Measurements from ENCODE around the gene SPEF2. TPM values are rescaled to one million over a fixed set of nuclear protein-coding genes. Genes with fewer than 3 reads are reported as not detected.

The SPEF2 gene
- total and polyA plus RNA-seq, 2 donors: 5.5 to 8.6 TPM

DNA sequence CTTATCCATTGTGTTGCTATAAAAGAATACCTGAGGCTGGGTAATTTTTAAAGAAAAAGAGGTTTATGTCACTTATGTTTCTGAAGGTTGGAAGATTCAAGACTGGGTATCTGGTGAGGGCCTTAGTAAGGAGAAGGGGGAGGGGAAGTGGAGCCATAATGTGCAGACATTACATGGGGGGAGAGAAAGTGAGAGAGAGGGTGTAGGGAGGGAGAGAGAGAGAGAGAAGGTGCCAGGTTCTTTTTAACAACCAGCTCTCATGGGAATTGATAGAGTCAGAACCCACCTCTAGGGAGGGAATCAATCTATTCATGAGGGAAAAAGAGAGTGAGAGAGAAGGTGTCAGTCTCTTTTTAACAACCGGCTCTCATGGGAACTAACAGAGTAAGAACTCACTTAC, 29.5 kb downstream of the SPEF2 start:
- H3K4me1 ChIP-seq (ENCODE audit: control insufficient read depth in 2 of 2, insufficient read depth in 2 of 2, low read length in 2 of 2): peaks cover 0 to 4% of the 10 kb centered on the region in 2 donors
- WGBS: 97% methylated on average over 1 of the region's 1 CpG
- no peak for DNase-seq (ENCODE audit: low read depth in 6 of 9, low spot score in 9 of 9)
- H3K9me3 ChIP-seq (ENCODE audit: control insufficient read depth in 2 of 2, insufficient read depth in 1 of 2, low read length in 1 of 2): no peaks in the 10 kb centered on the region
- H3K4me3 ChIP-seq (ENCODE audit: low read length in 2 of 2): no peak overlapping the region
- no peak overlapping the region for H3K27ac ChIP-seq (ENCODE audit: low read depth in 1 of 2, low read length in 1 of 2)
- no peaks in the 10 kb centered on the region for H3K36me3 ChIP-seq (ENCODE audit: control insufficient read depth in 2 of 2, insufficient read depth in 2 of 2, low read length in 1 of 2)
- no peaks in the 10 kb centered on the region for H3K27me3 ChIP-seq (ENCODE audit: control insufficient read depth in 2 of 2, insufficient read depth in 1 of 2, low read length in 1 of 2)

DNA sequence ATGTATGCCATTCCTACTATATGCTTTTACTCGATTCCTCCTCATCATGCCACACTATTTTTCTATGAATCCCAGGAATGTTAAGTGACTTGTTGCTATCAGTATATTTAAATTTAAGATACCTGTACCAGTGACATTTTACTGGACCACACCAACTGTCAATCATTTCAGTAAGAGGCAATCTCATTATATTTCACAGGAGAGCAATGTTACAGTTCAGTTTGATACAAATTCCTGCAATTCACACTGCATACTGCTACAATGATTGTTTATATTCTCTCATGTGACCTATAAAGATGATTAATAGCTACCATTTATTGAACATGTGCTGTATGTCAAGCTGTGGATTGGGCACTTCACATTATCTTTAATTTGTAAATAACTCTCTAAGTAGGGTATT, 30.0 kb downstream of the SPEF2 start:
- no peaks in the 10 kb centered on the region for H3K27me3 ChIP-seq (ENCODE audit: control insufficient read depth in 2 of 2, insufficient read depth in 1 of 2, low read length in 1 of 2)
- no peaks in the 10 kb centered on the region for H3K9me3 ChIP-seq (ENCODE audit: control insufficient read depth in 2 of 2, insufficient read depth in 1 of 2, low read length in 1 of 2)
- H3K4me1 ChIP-seq (ENCODE audit: control insufficient read depth in 2 of 2, insufficient read depth in 2 of 2, low read length in 2 of 2): peaks cover 0 to 4% of the 10 kb centered on the region in 2 donors
- no peaks in the 10 kb centered on the region for H3K36me3 ChIP-seq (ENCODE audit: control insufficient read depth in 2 of 2, insufficient read depth in 2 of 2, low read length in 1 of 2)
- H3K4me3 ChIP-seq (ENCODE audit: low read length in 2 of 2): no peak overlapping the region
- no peak for DNase-seq (ENCODE audit: low read depth in 6 of 9, low spot score in 9 of 9)
- H3K27ac ChIP-seq (ENCODE audit: low read depth in 1 of 2, low read length in 1 of 2): no peak overlapping the region
- 98% methylated on average over 1 of the region's 1 CpG for WGBS

DNA sequence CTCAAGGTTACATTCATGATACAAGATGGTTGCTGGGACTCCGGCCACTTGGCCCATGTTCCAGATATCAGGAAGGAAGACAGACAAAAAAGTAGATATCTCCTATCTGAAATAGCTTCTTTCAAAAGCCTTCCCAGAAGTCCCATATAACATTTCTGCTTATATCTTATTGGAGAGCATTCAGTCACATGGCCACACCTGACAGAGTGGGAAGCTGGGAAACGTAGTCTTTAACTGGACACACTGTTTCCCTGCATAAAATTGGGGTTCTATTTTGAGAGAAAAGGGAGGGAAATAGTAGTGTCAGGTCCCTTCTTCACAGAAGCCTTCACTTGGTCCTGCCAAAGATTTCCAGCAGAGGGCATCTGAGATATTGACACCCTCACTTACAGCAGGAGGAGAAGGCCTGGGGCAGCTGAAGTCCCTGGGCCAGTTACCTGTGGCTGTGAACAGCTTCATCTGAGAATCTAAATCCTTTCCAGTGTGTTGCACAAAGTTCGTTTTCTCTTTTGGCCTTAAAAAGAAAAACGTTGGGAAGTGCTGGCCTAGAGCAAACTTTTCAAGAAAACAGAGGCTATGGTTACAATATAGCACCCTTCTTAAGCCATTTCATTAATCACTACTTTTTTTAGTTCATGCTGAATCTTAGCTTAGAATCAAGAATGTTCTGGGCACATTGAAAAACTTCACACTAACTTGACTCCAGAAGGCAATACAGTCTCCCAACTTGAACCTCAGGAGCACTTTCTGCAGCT, 33.5 kb downstream of the SPEF2 start:
- H3K27me3 ChIP-seq (ENCODE audit: control insufficient read depth in 2 of 2, insufficient read depth in 1 of 2, low read length in 1 of 2): no peaks in the 10 kb centered on the region
- 54% methylated on average over 4 of the region's 4 CpGs for WGBS
- peaks cover 0 to 4% of the 10 kb centered on the region in 2 donors for H3K4me1 ChIP-seq (ENCODE audit: control insufficient read depth in 2 of 2, insufficient read depth in 2 of 2, low read length in 2 of 2)
- no peaks in the 10 kb centered on the region for H3K9me3 ChIP-seq (ENCODE audit: control insufficient read depth in 2 of 2, insufficient read depth in 1 of 2, low read length in 1 of 2)
- DNase-seq (ENCODE audit: low read depth in 6 of 9, low spot score in 9 of 9): peak in 8 of 9 donors; percentile 24 to 84 (median 51)
- H3K4me3 ChIP-seq (ENCODE audit: low read length in 2 of 2): no peak overlapping the region
- no peak overlapping the region for H3K27ac ChIP-seq (ENCODE audit: low read depth in 1 of 2, low read length in 1 of 2)
- no peaks in the 10 kb centered on the region for H3K36me3 ChIP-seq (ENCODE audit: control insufficient read depth in 2 of 2, insufficient read depth in 2 of 2, low read length in 1 of 2)

DNA sequence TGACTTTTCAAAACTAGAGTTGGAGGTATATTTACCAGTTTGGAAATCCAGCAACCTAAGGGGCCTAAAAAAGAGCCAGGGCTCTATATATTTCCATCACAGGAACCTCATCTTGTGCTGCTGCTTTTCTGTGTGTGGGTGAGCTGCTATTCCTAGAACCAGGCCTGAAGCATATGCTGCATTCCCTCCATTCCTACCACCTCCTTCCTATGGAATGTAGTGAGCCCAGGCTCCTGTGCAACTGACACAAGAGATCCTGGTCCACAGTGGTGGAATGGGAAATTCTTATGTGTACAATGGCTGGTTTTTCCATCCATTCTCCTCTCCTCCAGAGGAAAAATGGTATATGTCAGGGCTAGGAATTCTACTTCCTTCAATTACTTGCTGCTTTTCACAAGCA, 39.1 kb downstream of the SPEF2 start:
- H3K9me3 ChIP-seq (ENCODE audit: control insufficient read depth in 2 of 2, insufficient read depth in 1 of 2, low read length in 1 of 2): no peaks in the 10 kb centered on the region
- no peaks in the 10 kb centered on the region for H3K4me1 ChIP-seq (ENCODE audit: control insufficient read depth in 2 of 2, insufficient read depth in 2 of 2, low read length in 2 of 2)
- H3K4me3 ChIP-seq (ENCODE audit: low read length in 2 of 2): no peak overlapping the region
- no peak for DNase-seq (ENCODE audit: low read depth in 6 of 9, low spot score in 9 of 9)
- H3K36me3 ChIP-seq (ENCODE audit: control insufficient read depth in 2 of 2, insufficient read depth in 2 of 2, low read length in 1 of 2): no peaks in the 10 kb centered on the region
- H3K27ac ChIP-seq (ENCODE audit: low read depth in 1 of 2, low read length in 1 of 2): no peak overlapping the region
- no peaks in the 10 kb centered on the region for H3K27me3 ChIP-seq (ENCODE audit: control insufficient read depth in 2 of 2, insufficient read depth in 1 of 2, low read length in 1 of 2)

DNA sequence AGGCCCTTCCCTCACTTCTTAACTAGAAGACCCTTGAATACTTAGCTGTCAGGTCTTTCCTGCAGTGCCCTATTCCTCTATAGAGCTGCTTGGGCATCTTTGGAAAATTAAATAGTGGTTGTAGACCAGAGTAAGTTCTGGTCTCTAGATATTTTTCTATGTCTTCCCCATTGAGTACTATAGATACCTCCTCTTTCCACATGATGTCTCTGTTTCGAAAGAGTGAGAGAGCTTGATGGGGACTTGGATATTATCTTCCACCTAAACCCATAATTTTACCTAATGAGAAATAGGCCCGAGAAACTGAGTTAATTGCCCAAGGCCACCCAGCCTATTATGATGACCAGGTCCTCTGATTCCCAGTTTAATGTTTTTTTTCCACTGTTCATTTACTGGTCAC, 40.2 kb downstream of the SPEF2 start:
- Histone ChIP-seq H3K27me3 (ENCODE audit: control insufficient read depth in 2 of 2, insufficient read depth in 1 of 2, low read length in 1 of 2) (no peaks in the 10 kb centered on the region), H3K4me1 (ENCODE audit: control insufficient read depth in 2 of 2, insufficient read depth in 2 of 2, low read length in 2 of 2) (no peaks in the 10 kb centered on the region), H3K9me3 (ENCODE audit: control insufficient read depth in 2 of 2, insufficient read depth in 1 of 2, low read length in 1 of 2) (no peaks in the 10 kb centered on the region), H3K36me3 (ENCODE audit: control insufficient read depth in 2 of 2, insufficient read depth in 2 of 2, low read length in 1 of 2) (no peaks in the 10 kb centered on the region), H3K4me3 (ENCODE audit: low read length in 2 of 2) (no peak overlapping the region), H3K27ac (ENCODE audit: low read depth in 1 of 2, low read length in 1 of 2) (no peak overlapping the region)
- DNase-seq (ENCODE audit: low read depth in 6 of 9, low spot score in 9 of 9): peak in 1 of 9 donors; percentile 18
- 94% methylated on average over 2 of the region's 2 CpGs for WGBS

DNA sequence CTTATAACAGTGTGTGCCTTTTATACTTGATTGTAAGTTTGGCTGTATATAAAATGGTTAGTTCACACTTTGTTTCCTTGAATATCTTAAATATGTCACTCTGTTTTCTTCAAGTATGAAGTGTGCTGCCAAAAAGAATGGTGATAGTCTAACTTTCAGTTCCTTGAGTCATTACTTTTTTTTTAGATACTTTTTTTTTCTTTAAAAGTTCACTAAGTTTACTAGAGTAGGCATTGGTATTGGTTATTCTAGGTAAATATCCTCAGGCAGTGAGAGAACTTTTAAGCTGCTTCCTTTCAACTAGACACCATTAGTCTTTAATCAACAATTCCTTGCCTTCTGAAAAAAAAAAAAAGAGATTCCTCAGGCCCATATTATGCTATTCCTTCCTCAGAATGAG, 41.9 kb downstream of the SPEF2 start:
- DNase-seq (ENCODE audit: low read depth in 6 of 9, low spot score in 9 of 9): no peak
- Histone ChIP-seq H3K9me3 (ENCODE audit: control insufficient read depth in 2 of 2, insufficient read depth in 1 of 2, low read length in 1 of 2) (no peaks in the 10 kb centered on the region), H3K4me1 (ENCODE audit: control insufficient read depth in 2 of 2, insufficient read depth in 2 of 2, low read length in 2 of 2) (no peaks in the 10 kb centered on the region), H3K27ac (ENCODE audit: low read depth in 1 of 2, low read length in 1 of 2) (no peak overlapping the region), H3K36me3 (ENCODE audit: control insufficient read depth in 2 of 2, insufficient read depth in 2 of 2, low read length in 1 of 2) (no peaks in the 10 kb centered on the region), H3K27me3 (ENCODE audit: control insufficient read depth in 2 of 2, insufficient read depth in 1 of 2, low read length in 1 of 2) (no peaks in the 10 kb centered on the region), H3K4me3 (ENCODE audit: low read length in 2 of 2) (no peak overlapping the region)

DNA sequence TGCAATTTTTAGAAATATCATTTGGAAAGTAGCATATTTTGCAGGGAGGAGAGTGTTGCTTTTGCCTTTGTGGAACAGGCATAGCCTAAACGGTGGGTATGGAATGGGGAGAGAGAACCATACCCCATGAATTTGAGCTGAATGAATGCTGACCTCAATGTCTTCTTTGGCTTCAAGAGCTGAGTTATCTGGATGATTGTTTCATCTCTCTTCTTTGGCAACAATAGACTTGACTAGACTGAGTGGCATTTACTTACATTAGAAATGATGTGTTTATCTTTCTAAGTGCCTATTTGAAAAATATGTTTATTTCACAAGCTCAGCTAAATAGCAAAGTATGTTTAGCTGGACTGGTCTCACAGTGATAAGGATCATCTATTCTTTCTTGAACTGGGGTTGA, 42.8 kb downstream of the SPEF2 start:
- WGBS: 95% methylated on average over 1 of the region's 1 CpG
- DNase-seq (ENCODE audit: low read depth in 6 of 9, low spot score in 9 of 9): no peak
- H3K27me3 ChIP-seq (ENCODE audit: control insufficient read depth in 2 of 2, insufficient read depth in 1 of 2, low read length in 1 of 2): no peaks in the 10 kb centered on the region
- H3K4me1 ChIP-seq (ENCODE audit: control insufficient read depth in 2 of 2, insufficient read depth in 2 of 2, low read length in 2 of 2): no peaks in the 10 kb centered on the region
- no peak overlapping the region for H3K27ac ChIP-seq (ENCODE audit: low read depth in 1 of 2, low read length in 1 of 2)
- no peaks in the 10 kb centered on the region for H3K9me3 ChIP-seq (ENCODE audit: control insufficient read depth in 2 of 2, insufficient read depth in 1 of 2, low read length in 1 of 2)
- no peak overlapping the region for H3K4me3 ChIP-seq (ENCODE audit: low read length in 2 of 2)
- H3K36me3 ChIP-seq (ENCODE audit: control insufficient read depth in 2 of 2, insufficient read depth in 2 of 2, low read length in 1 of 2): no peaks in the 10 kb centered on the region

DNA sequence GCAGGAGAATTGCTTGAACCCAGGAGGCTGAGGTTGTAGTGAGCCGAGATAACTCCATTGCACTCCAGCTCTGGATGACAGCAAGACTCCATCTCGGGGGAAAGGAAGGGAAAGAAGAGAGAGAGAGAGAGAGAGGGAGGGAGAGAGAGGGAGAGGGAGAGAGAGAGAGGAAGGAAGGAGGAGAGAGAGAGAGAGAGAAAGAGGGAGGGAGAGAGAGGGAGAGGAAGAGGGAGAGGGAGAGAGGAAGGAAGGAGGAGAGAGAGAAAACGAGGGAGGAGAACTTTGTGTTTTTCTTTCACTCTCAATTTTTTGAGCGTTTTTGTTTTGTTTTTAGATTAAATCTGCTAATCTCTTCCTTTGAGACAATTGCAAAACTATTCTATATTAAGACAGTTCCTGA, 46.9 kb downstream of the SPEF2 start:
- WGBS: 58% methylated on average over 4 of the region's 4 CpGs
- H3K36me3 ChIP-seq (ENCODE audit: control insufficient read depth in 2 of 2, insufficient read depth in 2 of 2, low read length in 1 of 2): no peaks in the 10 kb centered on the region
- H3K27me3 ChIP-seq (ENCODE audit: control insufficient read depth in 2 of 2, insufficient read depth in 1 of 2, low read length in 1 of 2): no peaks in the 10 kb centered on the region
- DNase-seq (ENCODE audit: low read depth in 6 of 9, low spot score in 9 of 9): no peak
- H3K27ac ChIP-seq (ENCODE audit: low read depth in 1 of 2, low read length in 1 of 2): no peak overlapping the region
- no peaks in the 10 kb centered on the region for H3K9me3 ChIP-seq (ENCODE audit: control insufficient read depth in 2 of 2, insufficient read depth in 1 of 2, low read length in 1 of 2)
- no peak overlapping the region for H3K4me3 ChIP-seq (ENCODE audit: low read length in 2 of 2)
- no peaks in the 10 kb centered on the region for H3K4me1 ChIP-seq (ENCODE audit: control insufficient read depth in 2 of 2, insufficient read depth in 2 of 2, low read length in 2 of 2)

DNA sequence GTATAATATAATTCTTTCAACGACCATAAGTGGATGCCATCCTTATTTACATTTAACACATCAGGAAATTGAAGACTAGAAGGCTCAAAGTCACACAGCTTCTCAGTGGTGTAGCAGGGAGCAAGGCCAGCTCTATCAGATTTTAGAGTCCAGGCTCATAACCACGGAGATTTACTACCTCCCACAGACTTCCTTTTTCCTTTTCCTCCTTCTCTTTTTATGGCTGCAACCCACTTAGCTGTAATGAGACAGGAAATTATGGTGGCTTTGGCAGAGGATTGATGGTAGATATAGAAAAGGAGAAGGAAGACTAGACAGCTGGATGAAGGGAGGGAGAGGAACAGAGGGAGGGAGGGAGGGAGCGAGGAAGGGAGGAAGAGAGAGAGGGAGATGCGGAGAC, 47.4 kb downstream of the SPEF2 start:
- no peaks in the 10 kb centered on the region for H3K4me1 ChIP-seq (ENCODE audit: control insufficient read depth in 2 of 2, insufficient read depth in 2 of 2, low read length in 2 of 2)
- H3K27ac ChIP-seq (ENCODE audit: low read depth in 1 of 2, low read length in 1 of 2): peak overlapping the region in 1 of 2 donors; percentile 64
- H3K36me3 ChIP-seq (ENCODE audit: control insufficient read depth in 2 of 2, insufficient read depth in 2 of 2, low read length in 1 of 2): no peaks in the 10 kb centered on the region
- peak in 1 of 9 donors; percentile 17 for DNase-seq (ENCODE audit: low read depth in 6 of 9, low spot score in 9 of 9)
- WGBS: 43% methylated on average over 4 of the region's 4 CpGs
- no peaks in the 10 kb centered on the region for H3K27me3 ChIP-seq (ENCODE audit: control insufficient read depth in 2 of 2, insufficient read depth in 1 of 2, low read length in 1 of 2)
- H3K4me3 ChIP-seq (ENCODE audit: low read length in 2 of 2): no peak overlapping the region
- no peaks in the 10 kb centered on the region for H3K9me3 ChIP-seq (ENCODE audit: control insufficient read depth in 2 of 2, insufficient read depth in 1 of 2, low read length in 1 of 2)

All from thymus (tissue), 11 donors.